HG03280 (cell line): ENCODE data around the gene EIF4A3.

Source experiments
- ATAC-seq: cut with Tn5 transposase; IDR thresholded peaks from one replicate; pipeline ENCODE4 v1.9.1; 2021; ENCODE audit warnings: mild to moderate bottlenecking, moderate library complexity; ENCODE audit not compliant: unreplicated experiment

Gene EIF4A3

DNA sequence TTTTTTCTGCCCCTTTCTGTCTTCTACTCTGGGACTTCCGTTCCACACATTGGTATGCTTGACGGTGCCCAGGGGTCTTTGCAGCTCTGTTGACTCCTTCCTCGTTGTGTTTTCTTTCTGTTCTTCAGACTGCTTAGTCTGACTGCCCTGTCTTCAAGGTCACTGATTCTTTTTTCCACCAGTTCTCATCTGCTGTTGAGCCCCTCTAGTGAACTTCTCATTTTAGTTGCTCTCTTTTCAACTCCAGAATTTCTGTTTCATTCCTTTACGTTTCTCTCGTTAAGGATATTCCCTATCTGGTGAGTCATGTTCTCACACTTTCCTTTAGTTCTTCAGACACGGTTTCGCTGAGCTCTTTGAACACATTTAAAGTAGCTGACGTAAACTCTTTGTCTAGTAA lies 31.8 kb downstream of the EIF4A3 start:
- no peak for ATAC-seq

DNA sequence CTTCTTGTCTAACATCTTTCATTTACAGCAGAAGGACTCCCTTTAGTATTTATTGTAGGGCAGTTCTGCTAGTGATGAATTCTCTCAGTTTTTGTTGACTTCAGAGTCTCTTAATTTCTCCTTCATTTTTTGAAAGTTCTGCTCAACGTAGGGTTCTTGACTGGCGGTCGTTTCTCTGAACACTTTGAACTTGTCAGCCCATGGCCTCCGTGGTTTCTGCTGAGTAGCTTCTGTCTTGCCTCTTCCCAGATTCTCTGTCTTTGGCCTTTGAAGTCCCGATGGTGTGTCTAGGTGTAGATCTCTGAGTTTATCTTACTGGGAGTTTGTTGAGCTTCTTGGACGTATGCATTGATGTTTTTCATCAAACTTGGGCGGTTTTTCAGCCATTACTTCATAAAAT lies 32.2 kb downstream of the EIF4A3 start:
- no peak for ATAC-seq

DNA sequence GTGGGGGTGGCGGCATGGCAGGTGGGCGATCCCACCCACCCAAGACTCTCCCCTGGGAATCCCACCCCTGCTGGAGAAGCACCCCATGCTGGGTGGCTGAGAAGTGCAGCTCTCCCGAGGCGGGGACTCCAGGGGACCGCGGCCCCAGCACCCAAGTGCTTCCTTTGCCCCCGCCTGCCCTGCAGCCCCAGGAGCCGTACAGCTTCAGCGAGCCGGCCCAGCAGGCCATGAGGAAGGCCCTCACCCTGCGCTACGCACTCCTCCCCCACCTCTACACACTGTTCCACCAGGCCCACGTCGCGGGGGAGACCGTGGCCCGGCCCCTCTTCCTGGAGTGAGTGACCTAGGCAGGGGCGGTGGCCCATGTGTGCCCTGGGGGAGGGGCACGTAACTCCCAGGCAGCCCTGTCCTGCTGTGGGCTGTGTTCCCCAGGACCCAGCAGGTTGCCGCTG lies 33.9 kb downstream of the EIF4A3 start:
- ATAC-seq: no peak

DNA sequence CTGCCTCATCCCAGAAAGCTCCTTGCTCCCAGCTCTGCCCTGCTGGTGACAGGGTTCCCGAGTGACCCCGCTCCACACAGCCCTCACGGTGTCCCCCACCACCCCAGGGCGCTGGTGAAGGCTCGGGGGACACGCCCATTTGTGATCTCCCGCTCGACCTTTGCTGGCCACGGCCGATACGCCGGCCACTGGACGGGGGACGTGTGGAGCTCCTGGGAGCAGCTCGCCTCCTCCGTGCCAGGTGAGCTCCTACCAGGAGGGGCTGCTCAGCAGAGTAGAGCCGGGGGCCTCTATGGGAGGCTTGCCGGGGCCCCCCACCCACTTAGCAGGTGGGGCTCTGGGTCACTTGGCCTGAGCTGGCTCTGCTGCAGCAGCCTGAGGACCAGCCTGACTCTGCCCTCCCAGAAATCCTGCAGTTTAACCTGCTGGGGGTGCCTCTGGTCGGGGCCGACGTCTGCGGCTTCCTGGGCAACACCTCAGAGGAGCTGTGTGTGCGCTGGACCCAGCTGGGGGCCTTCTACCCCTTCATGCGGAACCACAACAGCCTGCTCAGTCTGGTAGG lies 34.4 kb downstream of the EIF4A3 start:
- no peak for ATAC-seq

DNA sequence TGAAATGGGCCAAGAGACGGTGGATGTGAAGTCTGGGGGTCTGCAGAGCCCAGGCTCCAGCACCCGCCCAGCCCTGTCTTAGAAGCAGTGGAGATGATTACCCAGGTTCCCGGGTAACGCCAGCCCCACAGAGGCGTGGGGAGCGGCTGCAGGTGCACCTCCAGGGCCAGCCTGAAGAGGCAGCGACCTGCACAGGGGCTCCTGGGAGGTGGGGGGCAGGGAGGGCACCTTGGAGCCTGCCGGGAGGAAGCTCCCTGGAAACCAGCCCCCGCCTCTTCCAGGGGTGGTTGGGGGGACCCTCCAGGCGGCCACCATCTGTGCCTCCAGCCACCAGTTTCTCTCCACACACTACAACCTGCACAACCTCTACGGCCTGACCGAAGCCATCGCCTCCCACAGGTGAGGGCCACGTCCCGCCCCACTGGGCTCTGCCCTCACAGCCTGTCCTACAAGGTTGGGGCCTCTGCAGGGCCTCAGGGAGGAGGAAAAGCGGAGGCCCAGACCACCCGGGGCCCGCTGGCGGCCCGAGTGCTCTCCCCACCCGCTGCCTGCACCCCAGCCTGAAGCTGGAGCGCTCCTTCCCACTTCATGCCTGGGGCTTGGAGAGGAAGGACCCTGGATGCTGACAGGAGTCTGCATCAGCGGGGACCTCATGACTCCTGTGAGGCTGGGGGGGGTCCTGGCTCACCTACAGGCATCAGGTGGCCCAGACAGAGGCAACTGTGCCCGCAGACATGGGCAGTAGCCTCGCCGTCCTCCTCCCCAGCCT lies 35.0 kb downstream of the EIF4A3 start:
- no peak for ATAC-seq

DNA sequence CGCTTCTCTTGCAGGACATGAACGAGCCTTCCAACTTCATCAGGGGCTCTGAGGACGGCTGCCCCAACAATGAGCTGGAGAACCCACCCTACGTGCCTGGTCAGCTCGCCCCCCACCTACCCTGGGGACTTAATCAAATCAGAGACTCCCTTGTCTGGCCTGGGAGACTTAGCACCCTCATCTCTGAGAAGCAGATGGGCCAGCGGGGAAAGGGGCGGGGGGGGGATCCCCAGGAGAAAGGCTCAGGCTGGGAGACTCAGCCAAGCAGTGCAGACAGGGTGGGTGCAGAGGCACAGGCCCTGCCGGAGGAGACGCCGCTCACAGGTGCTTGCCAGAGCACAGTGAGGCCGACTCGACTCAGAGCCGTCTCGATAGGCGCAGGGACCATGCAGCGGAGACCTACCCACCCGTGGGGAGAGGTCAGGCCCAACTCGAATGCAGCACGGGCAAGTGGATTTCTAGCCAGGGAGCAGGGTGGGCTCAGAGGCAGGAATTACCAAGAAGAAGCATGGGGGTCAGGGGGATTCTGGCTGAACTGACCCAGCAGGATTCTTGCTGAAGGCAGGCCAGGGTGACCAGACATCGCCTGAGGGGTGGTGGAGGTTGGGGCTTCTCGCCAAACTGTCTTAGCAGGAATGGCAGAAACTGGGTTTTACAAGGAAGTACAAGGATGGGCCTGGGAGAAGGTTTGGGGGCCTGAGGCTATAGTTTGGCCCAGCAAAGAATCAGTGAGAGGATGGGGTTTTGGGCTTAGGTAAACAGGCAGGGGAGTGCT lies 35.8 kb downstream of the EIF4A3 start:
- no peak for ATAC-seq

DNA sequence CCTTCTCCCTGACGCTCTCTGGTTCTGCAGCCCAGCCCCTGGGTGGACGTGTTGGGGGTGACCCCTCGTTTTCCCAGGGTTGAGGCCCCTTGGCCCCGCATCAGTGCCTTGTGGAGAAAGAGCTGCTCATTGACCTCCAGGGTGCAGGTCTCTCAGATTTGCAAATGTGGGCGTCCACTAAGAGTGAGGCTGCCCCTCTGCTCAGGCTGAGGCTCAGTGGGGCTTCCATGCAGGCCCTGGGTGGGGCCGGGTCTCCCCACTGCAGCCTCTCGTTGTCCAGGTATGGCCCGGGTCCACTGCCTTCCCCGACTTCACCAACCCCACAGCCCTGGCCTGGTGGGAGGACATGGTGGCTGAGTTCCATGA lies 36.5 kb downstream of the EIF4A3 start:
- ATAC-seq: no peak

DNA sequence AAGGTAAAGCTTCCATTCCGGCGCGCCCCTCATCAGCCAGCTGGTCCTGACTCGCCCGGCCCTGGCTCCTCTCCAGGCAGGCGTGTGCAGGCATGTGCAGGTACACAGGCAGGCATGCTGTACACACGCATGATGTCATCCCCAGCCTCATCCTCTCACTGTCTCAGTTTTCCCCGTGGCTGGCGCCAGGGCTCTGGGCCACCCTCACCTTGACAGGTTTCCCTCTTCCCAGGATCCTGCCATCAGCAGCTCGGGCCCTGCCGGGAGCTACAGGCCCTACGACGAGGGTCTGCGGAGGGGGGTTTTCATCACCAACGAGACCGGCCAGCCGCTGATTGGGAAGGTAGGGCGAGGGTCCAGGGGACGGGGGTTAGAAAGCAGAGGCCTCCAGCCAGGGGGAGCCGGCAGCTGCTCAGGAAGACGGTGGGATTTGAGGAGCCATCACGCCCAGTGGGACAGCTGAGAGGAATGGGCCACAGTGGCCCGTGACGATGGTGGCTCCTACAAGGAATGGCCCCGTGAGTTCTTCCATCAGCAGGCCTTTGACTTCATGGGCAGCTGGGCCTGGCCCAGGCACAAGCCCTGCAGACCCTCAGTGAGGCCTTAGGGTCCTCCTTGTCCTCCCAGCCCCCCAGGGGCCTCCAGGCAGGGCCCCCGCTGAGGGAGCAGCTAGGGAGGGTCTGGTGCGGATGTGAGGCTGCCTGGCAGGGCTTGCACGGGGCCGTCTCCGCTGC lies 37.0 kb downstream of the EIF4A3 start:
- ATAC-seq: no peak

DNA sequence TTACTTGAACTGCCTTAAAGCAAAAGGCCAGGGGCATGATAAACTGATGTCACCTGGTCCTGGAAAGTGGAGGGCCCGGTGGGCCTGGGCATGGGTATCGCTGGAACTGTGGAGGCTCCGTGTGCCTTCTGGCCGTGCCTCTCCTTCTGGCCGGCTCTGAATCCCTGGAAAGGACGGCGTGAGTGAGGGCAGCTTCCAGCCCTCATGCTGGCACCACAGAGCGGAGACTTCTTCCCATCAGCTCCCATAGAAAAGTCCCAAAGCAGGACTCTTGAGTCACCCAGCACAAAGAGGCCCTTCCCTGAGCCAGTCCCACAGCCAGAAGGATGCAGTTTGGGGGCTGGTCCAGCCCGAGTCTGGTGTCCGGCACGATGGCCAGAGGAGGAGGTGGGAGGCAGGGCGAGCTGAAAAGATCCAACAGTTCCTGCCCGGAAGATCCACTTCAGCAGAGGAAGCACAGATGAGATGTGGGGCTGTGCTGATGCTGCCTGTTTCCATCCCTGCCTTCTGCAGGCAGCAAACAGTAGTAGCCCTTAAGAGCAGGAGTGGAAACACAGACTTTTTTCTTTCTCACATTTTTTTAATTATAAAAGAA lies 37.8 kb downstream of the EIF4A3 start:
- no peak for ATAC-seq

DNA sequence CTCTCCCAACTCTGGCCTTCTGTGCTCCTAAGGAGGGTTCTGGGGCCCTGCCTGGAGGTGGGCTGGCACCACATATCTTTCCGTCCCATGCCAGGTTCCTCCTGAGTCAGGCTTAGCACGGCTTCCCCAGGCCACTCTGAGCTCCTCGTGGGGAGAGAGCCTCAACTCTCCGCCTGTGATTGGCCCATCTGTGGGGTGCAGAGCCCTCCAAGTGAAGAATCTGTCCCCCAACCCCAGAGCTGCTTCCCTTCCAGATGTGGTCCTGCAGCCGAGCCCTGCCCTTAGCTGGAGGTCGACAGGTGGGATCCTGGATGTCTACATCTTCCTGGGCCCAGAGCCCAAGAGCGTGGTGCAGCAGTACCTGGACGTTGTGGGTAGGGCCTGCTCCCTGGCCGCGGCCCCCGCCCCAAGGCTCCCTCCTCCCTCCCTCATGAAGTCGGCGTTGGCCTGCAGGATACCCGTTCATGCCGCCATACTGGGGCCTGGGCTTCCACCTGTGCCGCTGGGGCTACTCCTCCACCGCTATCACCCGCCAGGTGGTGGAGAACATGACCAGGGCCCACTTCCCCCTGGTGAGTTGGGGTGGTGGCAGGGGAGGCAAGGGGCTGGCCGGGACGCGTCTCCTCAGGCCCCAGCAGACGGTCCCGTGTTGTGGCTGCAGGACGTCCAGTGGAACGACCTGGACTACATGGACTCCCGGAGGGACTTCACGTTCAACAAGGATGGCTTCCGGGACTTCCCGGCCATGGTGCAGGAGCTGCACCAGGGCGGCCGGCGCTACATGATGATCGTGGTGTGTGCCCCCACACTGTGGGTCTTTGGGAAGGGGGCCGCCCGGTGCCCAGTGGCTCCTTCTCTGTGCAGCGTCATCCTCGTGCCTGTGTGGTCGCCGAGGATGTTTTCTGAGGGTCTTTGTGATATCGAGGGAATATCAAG lies 38.6 kb downstream of the EIF4A3 start:
- no peak for ATAC-seq

DNA sequence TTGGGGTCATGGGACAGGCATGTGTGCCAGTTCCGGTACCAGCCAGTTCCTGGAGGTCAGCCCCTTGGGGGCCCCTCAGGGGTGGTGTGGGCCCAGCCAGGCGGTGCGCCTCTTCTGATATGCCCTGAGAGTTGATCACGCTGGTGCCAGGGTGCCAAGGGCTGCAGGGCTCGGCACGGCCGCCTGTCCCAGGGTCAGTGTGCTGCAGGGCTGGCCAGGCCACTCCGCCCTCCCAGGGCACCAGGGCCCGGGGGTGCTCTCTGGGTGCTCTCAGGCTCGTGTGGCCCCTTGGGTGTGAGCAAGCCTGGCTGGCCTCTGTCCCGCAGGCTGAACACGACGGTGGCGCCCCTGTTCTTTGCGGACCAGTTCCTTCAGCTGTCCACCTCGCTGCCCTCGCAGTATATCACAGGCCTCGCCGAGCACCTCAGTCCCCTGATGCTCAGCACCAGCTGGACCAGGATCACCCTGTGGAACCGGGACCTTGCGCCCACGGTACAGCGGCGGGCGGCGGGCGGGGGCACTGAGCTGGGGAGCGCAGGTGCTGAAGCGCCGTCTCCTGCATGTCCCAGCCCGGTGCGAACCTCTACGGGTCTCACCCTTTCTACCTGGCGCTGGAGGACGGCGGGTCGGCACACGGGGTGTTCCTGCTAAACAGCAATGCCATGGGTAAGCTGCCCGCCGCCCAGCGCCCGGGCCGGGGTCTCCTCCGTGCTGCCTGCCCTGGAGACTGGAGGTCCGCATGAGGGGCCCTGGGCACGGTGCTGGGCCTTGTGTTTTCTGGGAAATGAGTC lies 39.5 kb downstream of the EIF4A3 start:
- no peak for ATAC-seq

DNA sequence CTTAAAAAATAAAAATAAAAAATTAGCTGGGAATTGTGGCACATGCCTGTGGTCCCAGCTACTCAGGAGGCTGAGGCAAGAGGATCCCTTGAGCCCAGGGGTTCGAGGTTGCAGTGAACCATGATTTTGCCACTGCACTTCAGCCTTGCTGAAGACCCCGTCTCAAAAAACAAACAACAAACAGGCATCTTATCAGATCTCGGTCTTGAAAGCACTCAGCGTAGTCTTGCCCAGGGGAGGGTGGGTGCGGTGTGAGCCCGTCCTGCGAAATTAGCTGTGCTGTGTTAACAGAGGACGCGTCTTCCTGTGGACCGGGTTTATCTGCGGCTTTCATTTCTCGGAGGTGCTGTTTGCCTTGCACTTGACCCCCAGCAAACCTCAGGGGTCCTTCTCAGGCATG lies 40.2 kb downstream of the EIF4A3 start:
- no peak for ATAC-seq

DNA sequence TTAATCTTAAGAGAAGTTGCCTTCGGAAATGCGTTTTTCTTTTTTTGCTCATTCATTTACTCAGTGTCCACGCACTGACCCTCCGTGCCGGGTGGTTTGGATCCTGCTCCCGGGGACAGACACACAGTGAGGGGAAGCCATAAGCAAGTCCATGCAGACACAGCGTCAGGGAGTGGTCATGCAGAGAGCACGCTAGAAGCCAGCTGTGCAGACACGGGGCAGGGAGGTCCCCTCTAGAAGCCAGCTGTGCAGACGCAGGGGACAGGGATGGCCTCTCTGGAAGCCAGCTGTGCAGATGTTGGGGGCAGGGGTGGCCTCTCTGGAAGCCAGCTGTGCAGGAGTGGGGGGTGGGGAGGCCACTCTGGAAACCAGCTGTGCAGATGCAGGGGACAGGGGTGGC lies 40.8 kb downstream of the EIF4A3 start:
- no peak for ATAC-seq

DNA sequence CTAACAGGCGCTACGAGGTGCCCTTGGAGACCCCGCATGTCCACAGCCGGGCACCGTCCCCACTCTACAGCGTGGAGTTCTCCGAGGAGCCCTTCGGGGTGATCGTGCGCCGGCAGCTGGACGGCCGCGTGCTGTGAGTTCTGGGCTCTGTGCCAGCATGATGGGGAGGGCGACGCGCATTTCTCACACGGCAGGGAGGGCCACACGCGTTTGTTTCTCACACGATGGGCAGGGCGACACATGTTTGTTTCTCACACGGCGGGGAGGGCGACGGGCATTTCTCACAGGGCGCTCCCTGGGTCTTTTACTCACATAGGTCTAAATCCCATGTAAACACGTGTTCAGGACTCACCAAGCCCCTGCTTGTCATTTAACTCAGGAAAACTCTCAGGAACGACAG lies 41.2 kb downstream of the EIF4A3 start:
- no peak for ATAC-seq

DNA sequence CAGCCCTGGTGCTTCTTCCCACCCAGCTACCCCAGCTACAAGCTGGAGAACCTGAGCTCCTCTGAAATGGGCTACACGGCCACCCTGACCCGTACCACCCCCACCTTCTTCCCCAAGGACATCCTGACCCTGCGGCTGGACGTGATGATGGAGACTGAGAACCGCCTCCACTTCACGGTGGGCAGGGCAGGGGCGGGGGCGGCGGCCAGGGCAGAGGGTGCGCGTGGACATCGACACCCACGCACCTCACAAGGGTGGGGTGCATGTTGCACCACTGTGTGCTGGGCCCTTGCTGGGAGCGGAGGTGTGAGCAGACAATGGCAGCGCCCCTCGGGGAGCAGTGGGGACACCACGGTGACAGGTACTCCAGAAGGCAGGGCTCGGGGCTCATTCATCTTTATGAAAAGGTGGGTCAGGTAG lies 42.0 kb downstream of the EIF4A3 start:
- ATAC-seq: no peak

DNA sequence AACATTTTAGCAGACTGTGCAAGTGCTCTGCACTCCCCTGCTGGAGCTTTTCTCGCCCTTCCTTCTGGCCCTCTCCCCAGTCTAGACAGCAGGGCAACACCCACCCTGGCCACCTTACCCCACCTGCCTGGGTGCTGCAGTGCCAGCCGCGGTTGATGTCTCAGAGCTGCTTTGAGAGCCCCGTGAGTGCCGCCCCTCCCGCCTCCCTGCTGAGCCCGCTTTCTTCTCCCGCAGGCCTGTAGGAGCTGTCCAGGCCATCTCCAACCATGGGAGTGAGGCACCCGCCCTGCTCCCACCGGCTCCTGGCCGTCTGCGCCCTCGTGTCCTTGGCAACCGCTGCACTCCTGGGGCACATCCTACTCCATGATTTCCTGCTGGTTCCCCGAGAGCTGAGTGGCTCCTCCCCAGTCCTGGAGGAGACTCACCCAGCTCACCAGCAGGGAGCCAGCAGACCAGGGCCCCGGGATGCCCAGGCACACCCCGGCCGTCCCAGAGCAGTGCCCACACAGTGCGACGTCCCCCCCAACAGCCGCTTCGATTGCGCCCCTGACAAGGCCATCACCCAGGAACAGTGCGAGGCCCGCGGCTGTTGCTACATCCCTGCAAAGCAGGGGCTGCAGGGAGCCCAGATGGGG lies 42.5 kb downstream of the EIF4A3 start:
- ATAC-seq: no peak

DNA sequence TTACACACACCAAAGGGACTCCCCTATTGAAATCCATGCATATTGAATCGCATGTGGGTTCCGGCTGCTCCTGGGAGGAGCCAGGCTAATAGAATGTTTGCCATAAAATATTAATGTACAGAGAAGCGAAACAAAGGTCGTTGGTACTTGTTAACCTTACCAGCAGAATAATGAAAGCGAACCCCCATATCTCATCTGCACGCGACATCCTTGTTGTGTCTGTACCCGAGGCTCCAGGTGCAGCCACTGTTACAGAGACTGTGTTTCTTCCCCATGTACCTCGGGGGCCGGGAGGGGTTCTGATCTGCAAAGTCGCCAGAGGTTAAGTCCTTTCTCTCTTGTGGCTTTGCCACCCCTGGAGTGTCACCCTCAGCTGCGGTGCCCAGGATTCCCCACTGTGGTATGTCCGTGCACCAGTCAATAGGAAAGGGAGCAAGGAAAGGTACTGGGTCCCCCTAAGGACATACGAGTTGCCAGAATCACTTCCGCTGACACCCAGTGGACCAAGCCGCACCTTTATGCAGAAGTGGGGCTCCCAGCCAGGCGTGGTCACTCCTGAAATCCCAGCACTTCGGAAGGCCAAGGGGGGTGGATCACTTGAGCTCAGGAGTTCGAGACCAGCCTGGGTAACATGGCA lies 43.4 kb downstream of the EIF4A3 start:
- no peak for ATAC-seq
